NCI-H524 treated with DMSO at 0.1 percent for 48 hours (cell line): Measurements from ENCODE around the gene RPS27L.
A peak's percentile ranks its signal among the peaks of the same experiment; 100 is the strongest.
"Not testable (repeated sequence)": the region's sequence is repeated elsewhere in the genome, so short reads cannot be mapped to it uniquely, and the experiment has no call there.

Experiments
- DNase-seq: peaks from one replicate; lab custom pipeline; 2025; lab: John Stamatoyannopoulos, UW

Gene RPS27L

GRCh38 chr15:63136742-63137141 is 20.5 kb downstream of the RPS27L start:
- no peak for DNase-seq

GRCh38 chr15:63135804-63136203 is 21.5 kb downstream of the RPS27L start:
- no peak for DNase-seq

- DNase-seq: no peak
Observed at GRCh38 chr15:63135281-63135680, 22.0 kb downstream of the RPS27L start.

GRCh38 chr15:63134245-63134985 is 22.9 kb downstream of the RPS27L start:
- DNase-seq: no peak

GRCh38 chr15:63133786-63134185 is 23.5 kb downstream of the RPS27L start:
- no peak for DNase-seq

GRCh38 chr15:63126726-63127125 is 30.6 kb downstream of the RPS27L start:
- DNase-seq: no peak

- no peak for DNase-seq
Observed at GRCh38 chr15:63124506-63124905, 32.8 kb downstream of the RPS27L start.

GRCh38 chr15:63122002-63122875 is 35.0 kb downstream of the RPS27L start:
- peak; percentile 57 for DNase-seq

GRCh38 chr15:63121382-63122001 is 35.8 kb downstream of the RPS27L start, which contains the start of gene LACTB:
TSS of gene LACTB (plus strand) at chr15:63121861. CDS start at chr15:63121872, 11 bp downstream.
- DNase-seq: peak; percentile 38

- DNase-seq: no peak
Observed at GRCh38 chr15:63118854-63119253, 38.4 kb downstream of the RPS27L start.

- DNase-seq: no peak
Observed at GRCh38 chr15:63114465-63114864, 42.8 kb downstream of the RPS27L start.

- DNase-seq: no peak
Observed at GRCh38 chr15:63112871-63113270, 44.4 kb downstream of the RPS27L start.

- no peak for DNase-seq
Observed at GRCh38 chr15:63111481-63111880, 45.8 kb downstream of the RPS27L start.

- no peak for DNase-seq
Observed at GRCh38 chr15:63110428-63111026, 46.8 kb downstream of the RPS27L start.

GRCh38 chr15:63109920-63110319 is 47.4 kb downstream of the RPS27L start:
- no peak for DNase-seq

GRCh38 chr15:63109498-63109897 is 47.8 kb downstream of the RPS27L start:
- no peak for DNase-seq

- DNase-seq: no peak
Observed at GRCh38 chr15:63107895-63108546, 49.3 kb downstream of the RPS27L start.

GRCh38 chr15:63105354-63105753 is 51.9 kb downstream of the RPS27L start:
- DNase-seq: not testable (repeated sequence)

GRCh38 chr15:63104727-63105126 is 52.5 kb downstream of the RPS27L start:
- no peak for DNase-seq

- no peak for DNase-seq
Observed at GRCh38 chr15:63103416-63103815, 53.9 kb downstream of the RPS27L start.

GRCh38 chr15:63099581-63099980 is 57.7 kb downstream of the RPS27L start:
- not testable (repeated sequence) for DNase-seq

- DNase-seq: not testable (repeated sequence)
Observed at GRCh38 chr15:63098901-63099300, 58.4 kb downstream of the RPS27L start.
